ENCODE measurements around the gene CTBP1. TPM values are rescaled to one million over a fixed set of nuclear protein-coding genes. Genes with fewer than 3 reads are reported as not detected.
A peak's percentile ranks its signal among the peaks of the same experiment; 100 is the strongest.

The CTBP1 gene
- total and polyA plus RNA-seq, 2 donors (not counting 1 experiment from before 2014, with no cell fraction given) = 212 to 343 TPM

DNA sequence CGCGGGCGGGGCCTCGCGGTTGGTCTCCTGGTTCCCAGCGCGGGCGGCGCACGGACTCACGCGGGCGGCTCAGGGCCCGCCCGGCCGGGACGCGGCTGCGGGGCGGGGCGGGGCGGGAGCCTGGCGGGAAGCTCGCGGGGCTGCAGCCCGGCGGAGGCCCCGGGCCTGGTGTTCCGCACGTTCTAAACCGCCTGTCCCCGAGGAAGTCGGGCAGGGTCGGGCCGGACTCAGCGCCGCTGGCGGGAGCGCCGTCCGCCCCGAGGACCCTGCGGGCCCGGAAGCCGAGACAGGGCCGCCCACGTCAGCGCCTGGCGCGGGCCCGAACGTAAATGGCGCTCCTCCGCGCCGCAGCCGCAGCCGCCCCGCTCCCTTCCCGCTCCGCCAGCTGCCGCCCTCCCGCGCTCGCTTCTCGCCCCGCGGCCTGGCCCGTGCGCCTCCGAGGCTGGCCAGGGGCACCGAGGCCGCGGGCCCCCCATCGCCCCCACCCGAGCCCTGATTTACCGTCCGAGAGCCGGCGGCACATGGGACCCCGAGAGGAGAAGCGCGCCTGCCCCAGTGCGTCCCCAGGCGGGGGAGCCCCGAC lies 309 bp upstream of the CTBP1 start:
- H3K4me2 ChIP-seq (replicated peaks; ENCODE audit: low read depth, low read length, poor library complexity, severe bottlenecking) = peak overlapping the region; percentile 90
- Mint-ChIP-seq H3K4me3 (peak overlapping the region; percentile 92), H3K4me1 (peaks cover 60% of the 10 kb centered on the region), H3K9me3 (ENCODE audit: insufficient read depth) (no peaks in the 10 kb centered on the region), H3K27me3 (no peaks in the 10 kb centered on the region), H3K27ac (peak overlapping the region; percentile 97)
- ChIA-PET CTCF (interaction anchor here (1.3 to 4.3 kb wide), 7 partner anchors 19 to 118 kb away, joined by 4 to 23 read pairs (median 8); partner anchors contain the start of genes MAEA and UVSSA), POLR2A (interaction anchor here (0.6 to 4.9 kb wide), 8 partner anchors 18 to 112 kb away, joined by 3 to 41 read pairs (median 6); partner anchors contain the start of genes MAEA and UVSSA)
- H3K9ac ChIP-seq (ENCODE audit: low read length) = peak overlapping the region; percentile 83
- peaks cover 0 to 3% of the 10 kb centered on the region in 2 experiments for H3K36me3 ChIP-seq (replicated peaks in 1 of 2; ENCODE audit: control extremely low read depth in 1 of 2, control insufficient read depth in 1 of 2, extremely low read depth in 1 of 2, insufficient read depth in 2 of 2, low read length in 1 of 2)
- ATAC-seq (ENCODE audit: low read depth) = peak; percentile 73
- H3K27me3 ChIP-seq (replicated peaks in 1 of 4; ENCODE audit: control extremely low read depth in 1 of 4, control insufficient read depth in 3 of 4, insufficient read depth in 4 of 4, low read length in 3 of 4) = no peaks in the 10 kb centered on the region
- TF ChIP-seq, protein P1, sequence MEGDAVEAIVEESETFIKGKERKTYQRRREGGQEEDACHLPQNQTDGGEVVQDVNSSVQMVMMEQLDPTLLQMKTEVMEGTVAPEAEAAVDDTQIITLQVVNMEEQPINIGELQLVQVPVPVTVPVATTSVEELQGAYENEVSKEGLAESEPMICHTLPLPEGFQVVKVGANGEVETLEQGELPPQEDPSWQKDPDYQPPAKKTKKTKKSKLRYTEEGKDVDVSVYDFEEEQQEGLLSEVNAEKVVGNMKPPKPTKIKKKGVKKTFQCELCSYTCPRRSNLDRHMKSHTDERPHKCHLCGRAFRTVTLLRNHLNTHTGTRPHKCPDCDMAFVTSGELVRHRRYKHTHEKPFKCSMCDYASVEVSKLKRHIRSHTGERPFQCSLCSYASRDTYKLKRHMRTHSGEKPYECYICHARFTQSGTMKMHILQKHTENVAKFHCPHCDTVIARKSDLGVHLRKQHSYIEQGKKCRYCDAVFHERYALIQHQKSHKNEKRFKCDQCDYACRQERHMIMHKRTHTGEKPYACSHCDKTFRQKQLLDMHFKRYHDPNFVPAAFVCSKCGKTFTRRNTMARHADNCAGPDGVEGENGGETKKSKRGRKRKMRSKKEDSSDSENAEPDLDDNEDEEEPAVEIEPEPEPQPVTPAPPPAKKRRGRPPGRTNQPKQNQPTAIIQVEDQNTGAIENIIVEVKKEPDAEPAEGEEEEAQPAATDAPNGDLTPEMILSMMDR (IDR thresholded peaks at IDR 0.05) = no peak
- no peak for TF ChIP-seq EZH2 (IDR thresholded peaks at IDR 0.05; ENCODE audit: borderline replicate concordance, insufficient read depth, low read depth, low read length, poor library complexity, severe bottlenecking)
- peak overlapping the region; percentile 23 to 81 (median 62) for H3K4me3 ChIP-seq (ENCODE audit: control extremely low read depth in 1 of 5, extremely low read depth in 1 of 5, insufficient read depth in 1 of 5, low read depth in 2 of 5, low read length in 4 of 5)
- no peaks in the 10 kb centered on the region for H3K9me3 ChIP-seq (ENCODE audit: control extremely low read depth in 1 of 3, control insufficient read depth in 2 of 3, insufficient read depth in 1 of 3, low read length in 2 of 3)
- H4K20me1 ChIP-seq (ENCODE audit: control insufficient read depth, insufficient read depth, low read length, poor library complexity, severe bottlenecking) = peaks cover 38% of the 10 kb centered on the region
- peaks cover 47 to 57% of the 10 kb centered on the region in 2 donors for H3K4me1 ChIP-seq (ENCODE audit: control insufficient read depth in 2 of 2, insufficient read depth in 2 of 2, low read length in 2 of 2)
- intact Hi-C loops (cut with micrococcal nuclease) = loop anchor here (1.0 to 2.0 kb wide), 4 partner anchors 30 to 118 kb away; partner anchors contain the start of gene MAEA
- H2AFZ ChIP-seq (ENCODE audit: insufficient read depth, low read depth, low read length, poor library complexity, severe bottlenecking) = peak overlapping the region; percentile 94
- peak overlapping the region; percentile 84 to 85 for H3K27ac ChIP-seq (ENCODE audit: low read length in 2 of 2)
- DNase-seq = peak; percentile 95
- H3K79me2 ChIP-seq (ENCODE audit: control insufficient read depth, insufficient read depth, low read length) = peaks cover 74% of the 10 kb centered on the region
- WGBS (ENCODE audit: insufficient coverage) = under 1% methylated on average over 86 of the region's 86 CpGs

DNA sequence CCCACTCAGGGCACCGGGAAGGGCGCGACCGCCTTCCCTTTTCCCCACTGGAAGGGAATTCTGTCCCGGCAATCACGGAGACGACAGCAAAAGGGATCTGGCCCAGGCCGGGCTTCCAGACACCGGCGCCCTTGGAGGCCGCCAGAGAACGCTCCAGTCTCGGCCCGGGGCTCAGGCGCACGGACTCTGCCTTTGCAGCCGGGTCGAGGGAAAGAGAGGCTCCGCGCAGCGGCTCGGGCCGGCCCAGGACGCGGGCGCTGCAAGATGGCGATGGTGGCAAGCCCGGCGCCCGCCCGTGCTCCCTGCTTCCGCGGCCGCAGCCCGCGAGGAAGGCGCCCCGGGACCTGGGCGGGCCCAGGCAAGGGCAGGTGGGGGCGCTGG lies 1.1 kb downstream of the CTBP1 start:
- H3K36me3 ChIP-seq (replicated peaks in 1 of 2; ENCODE audit: control extremely low read depth in 1 of 2, control insufficient read depth in 1 of 2, extremely low read depth in 1 of 2, insufficient read depth in 2 of 2, low read length in 1 of 2) = peaks cover 0 to 3% of the 10 kb centered on the region in 2 experiments
- ChIA-PET POLR2A (interaction anchor here (0.6 to 4.9 kb wide), 7 partner anchors 20 to 111 kb away, joined by 3 to 41 read pairs (median 7); partner anchors contain the start of genes SPON2 and UVSSA), CTCF (interaction anchor here (0.8 to 4.3 kb wide), 8 partner anchors 20 to 117 kb away, joined by 4 to 23 read pairs (median 4); partner anchors contain the start of gene UVSSA)
- no peaks in the 10 kb centered on the region for H3K9me3 ChIP-seq (ENCODE audit: control extremely low read depth in 1 of 3, control insufficient read depth in 2 of 3, insufficient read depth in 1 of 3, low read length in 2 of 3)
- peak overlapping the region; percentile 97 for H3K4me2 ChIP-seq (replicated peaks; ENCODE audit: low read depth, low read length, poor library complexity, severe bottlenecking)
- Mint-ChIP-seq H3K4me3 (peak overlapping the region; percentile 89), H3K4me1 (peaks cover 67% of the 10 kb centered on the region), H3K27ac (peak overlapping the region; percentile 82), H3K9me3 (ENCODE audit: insufficient read depth) (no peaks in the 10 kb centered on the region), H3K27me3 (no peaks in the 10 kb centered on the region)
- ATAC-seq (ENCODE audit: low read depth) (no peak), DNase-seq (no peak)
- TF ChIP-seq EZH2 (IDR thresholded peaks at IDR 0.05; ENCODE audit: borderline replicate concordance, insufficient read depth, low read depth, low read length, poor library complexity, severe bottlenecking) = no peak
- TF ChIP-seq, protein P1 (IDR thresholded peaks at IDR 0.05) = no peak
- peak overlapping the region; percentile 82 to 85 for H3K27ac ChIP-seq (ENCODE audit: low read length in 2 of 2)
- peaks cover 75% of the 10 kb centered on the region for H3K79me2 ChIP-seq (ENCODE audit: control insufficient read depth, insufficient read depth, low read length)
- peak overlapping the region; percentile 51 to 90 (median 87) for H3K4me3 ChIP-seq (ENCODE audit: control extremely low read depth in 1 of 5, extremely low read depth in 1 of 5, insufficient read depth in 1 of 5, low read depth in 2 of 5, low read length in 4 of 5)
- peak overlapping the region; percentile 95 for H3K9ac ChIP-seq (ENCODE audit: low read length)
- peak overlapping the region; percentile 71 for H2AFZ ChIP-seq (ENCODE audit: insufficient read depth, low read depth, low read length, poor library complexity, severe bottlenecking)
- intact Hi-C loops (cut with micrococcal nuclease) = loop anchor here (1.0 to 2.0 kb wide), 2 partner anchors 19 to 117 kb away; no protein-coding TSS in a partner anchor
- peaks cover 56 to 68% of the 10 kb centered on the region in 2 donors for H3K4me1 ChIP-seq (ENCODE audit: control insufficient read depth in 2 of 2, insufficient read depth in 2 of 2, low read length in 2 of 2)
- H4K20me1 ChIP-seq (ENCODE audit: control insufficient read depth, insufficient read depth, low read length, poor library complexity, severe bottlenecking) = peaks cover 52% of the 10 kb centered on the region
- under 1% methylated on average over 40 of the region's 40 CpGs for WGBS (ENCODE audit: insufficient coverage)
- H3K27me3 ChIP-seq (replicated peaks in 1 of 4; ENCODE audit: control extremely low read depth in 1 of 4, control insufficient read depth in 3 of 4, insufficient read depth in 4 of 4, low read length in 3 of 4) = no peaks in the 10 kb centered on the region
